Neutrophil (primary cell): ENCODE data around the gene MUC2.

ENCODE experiments used
- H3K27ac ChIP-seq: fragments of 200-600 bp; sonication (generic); 2 replicates; pipeline ENCODE4 v1.5.1; 2016; ENCODE audit warnings: mild to moderate bottlenecking, moderate library complexity
- H3K27me3 ChIP-seq: fragments of 200-600 bp; sonication (generic); 2 replicates; pipeline ENCODE4 v1.6.0; 2016; ENCODE audit warnings: mild to moderate bottlenecking
- H3K36me3 ChIP-seq: fragments of 200-600 bp; sonication (generic); 2 replicates; pipeline ENCODE4 v1.5.1; 2017
- H3K4me1 ChIP-seq, 2 experiments: fragments of 200-600 bp in 1 of 2; sonication (generic) in 1 of 2; 1 replicate in 1 of 2; 2 replicates in 1 of 2; pipeline versions ENCODE4 v1.5.1 to v1.6.1; 2013 to 2016; ENCODE audit warnings: low read depth in 1 of 2, low read length in 1 of 2, mild to moderate bottlenecking in 1 of 2, moderate library complexity in 1 of 2; ENCODE audit not compliant: control insufficient read depth in 1 of 2, insufficient read depth in 1 of 2
- H3K4me3 ChIP-seq, 2 experiments: fragments of 200-600 bp in 1 of 2; sonication (generic) in 1 of 2; 1 replicate in 1 of 2; 2 replicates in 1 of 2; pipeline ENCODE4 v1.5.1; 2013 to 2016; ENCODE audit warnings: low read depth in 1 of 2, low read length in 1 of 2, mild to moderate bottlenecking in 1 of 2, moderate library complexity in 1 of 2
- H3K9me3 ChIP-seq: fragments of 200-600 bp; sonication (generic); 2 replicates; pipeline ENCODE4 v1.5.1; 2016
- CTCF ChIP-seq: fragments of 200-600 bp; sonication (generic); IDR thresholded peaks from 2 replicates; pipeline ENCODE4 v1.5.1; 2016; ENCODE audit warnings: antibody characterized with exemption

Gene MUC2

DNA sequence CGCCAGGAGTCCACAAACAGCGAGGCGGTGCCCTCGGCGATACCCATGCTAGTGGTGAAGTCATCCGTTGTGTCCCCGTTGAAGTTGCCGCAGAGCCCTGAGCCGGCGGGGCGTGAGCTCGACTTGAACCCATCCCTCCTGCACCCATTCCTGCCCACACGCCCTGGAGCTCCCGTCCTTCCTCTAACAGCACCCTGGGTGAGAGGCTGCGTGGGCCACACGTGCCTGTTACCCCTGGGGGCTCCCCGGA lies 46.5 kb upstream of the MUC2 start:
- Histone ChIP-seq H3K9me3 (no peaks in the 10 kb centered on the region), H3K27ac (no peak overlapping the region), H3K27me3 (no peaks in the 10 kb centered on the region), H3K4me3 (no peak overlapping the region), H3K36me3 (no peaks in the 10 kb centered on the region), H3K4me1 (no peaks in the 10 kb centered on the region)
- no peak for TF ChIP-seq CTCF

DNA sequence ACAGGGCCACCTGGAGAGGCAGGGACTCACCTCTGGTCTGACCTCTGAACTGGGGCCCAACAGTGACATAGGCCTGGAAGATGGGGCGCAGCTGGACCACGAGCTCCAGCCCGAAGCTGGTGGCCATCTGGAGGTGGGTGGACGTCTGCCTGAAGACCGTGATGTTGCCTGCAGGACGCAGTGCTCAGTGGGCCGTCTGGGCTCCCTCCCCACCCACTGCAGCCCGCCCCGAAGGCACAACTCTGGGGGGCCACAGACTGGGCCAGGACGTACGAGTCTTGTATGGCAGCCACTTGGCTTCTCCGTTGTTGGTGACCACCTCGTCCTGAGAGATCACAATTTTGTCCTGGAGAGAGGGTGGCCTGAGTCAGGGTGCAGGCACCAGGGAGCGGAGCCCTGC lies 46.1 kb upstream of the MUC2 start:
- no peak overlapping the region for H3K4me3 ChIP-seq
- no peak for TF ChIP-seq CTCF
- no peaks in the 10 kb centered on the region for H3K9me3 ChIP-seq
- H3K27ac ChIP-seq: no peak overlapping the region
- H3K27me3 ChIP-seq: no peaks in the 10 kb centered on the region
- H3K4me1 ChIP-seq: no peaks in the 10 kb centered on the region
- H3K36me3 ChIP-seq: no peaks in the 10 kb centered on the region

DNA sequence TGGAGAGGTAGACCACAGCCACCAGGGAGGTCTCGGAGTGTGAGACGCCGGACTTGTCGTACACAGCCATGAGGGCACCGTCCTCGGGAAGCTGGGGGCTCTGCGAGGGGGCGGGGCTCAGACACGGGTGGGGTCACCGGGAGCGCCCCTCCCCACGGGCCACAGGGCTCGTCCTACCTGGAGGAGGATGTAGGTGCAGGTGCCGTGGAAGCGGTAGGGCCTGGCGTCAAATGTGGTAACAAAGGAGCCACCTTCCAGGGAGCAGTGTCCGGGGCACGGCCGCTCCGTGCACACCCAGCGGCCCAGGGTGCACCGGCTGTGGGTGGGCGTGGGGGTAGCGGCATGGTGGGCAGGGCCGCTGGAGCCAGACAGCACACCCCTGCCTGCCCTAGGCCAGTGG lies 45.6 kb upstream of the MUC2 start:
- TF ChIP-seq CTCF: no peak
- H3K36me3 ChIP-seq: no peaks in the 10 kb centered on the region
- H3K4me1 ChIP-seq: no peaks in the 10 kb centered on the region
- H3K27me3 ChIP-seq: no peaks in the 10 kb centered on the region
- no peak overlapping the region for H3K4me3 ChIP-seq
- H3K9me3 ChIP-seq: no peaks in the 10 kb centered on the region
- H3K27ac ChIP-seq: no peak overlapping the region

DNA sequence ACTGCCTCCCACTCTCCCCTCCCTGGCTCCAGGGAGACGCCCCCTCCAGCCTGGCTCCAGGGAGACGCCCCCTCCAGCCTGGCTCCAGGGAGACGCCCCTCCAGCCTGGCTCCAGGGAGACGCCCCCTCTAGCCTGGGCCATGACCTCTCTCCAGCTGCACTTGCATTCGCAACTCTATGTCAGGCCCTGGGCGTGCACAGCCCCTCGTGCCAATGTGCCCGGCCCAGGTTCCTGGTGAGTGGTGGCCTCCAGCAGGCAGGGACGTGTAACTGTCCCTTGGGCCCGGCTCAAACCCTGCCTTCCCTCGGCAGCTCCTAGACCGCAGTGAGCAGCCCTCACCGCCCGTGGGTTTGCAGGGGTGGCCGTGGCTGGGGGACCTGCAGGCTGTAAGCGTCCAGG lies 45.0 kb upstream of the MUC2 start:
- Histone ChIP-seq H3K4me1 (no peaks in the 10 kb centered on the region), H3K27me3 (no peaks in the 10 kb centered on the region), H3K27ac (no peak overlapping the region), H3K4me3 (no peak overlapping the region), H3K36me3 (no peaks in the 10 kb centered on the region), H3K9me3 (no peaks in the 10 kb centered on the region)
- TF ChIP-seq CTCF: no peak

- H3K36me3 ChIP-seq: no peaks in the 10 kb centered on the region
These were observed 44.6 kb upstream of the MUC2 start for GRCh38 chr11:1030086-1030485.

More at GRCh38 chr11:1030086-1030485, 44.6 kb upstream of the MUC2 start:
- Histone ChIP-seq H3K27ac (no peak overlapping the region), H3K4me1 (no peaks in the 10 kb centered on the region), H3K4me3 (no peak overlapping the region), H3K9me3 (no peaks in the 10 kb centered on the region), H3K27me3 (no peaks in the 10 kb centered on the region)
- TF ChIP-seq CTCF: no peak
